H9 (cell line): ENCODE measurements around the gene TBL2. TPM values are rescaled to one million over a fixed set of nuclear protein-coding genes. Genes with fewer than 3 reads are reported as not detected.
A peak's percentile ranks its signal among the peaks of the same experiment; 100 is the strongest.
"Not testable (repeated sequence)": the region's sequence is repeated elsewhere in the genome, so short reads cannot be mapped to it uniquely, and the experiment has no call there.

ENCODE experiments used
- DNase-seq: peaks from one replicate; pipeline ENCODE4 v3.0.0-alpha.2; 2017
- H2AFZ ChIP-seq: one replicate; pipeline ENCODE4 v1.6.1; 2013; ENCODE audit warnings: mild to moderate bottlenecking, low read length, control low read depth, moderate library complexity
- H2AK5ac ChIP-seq: 2 replicates; pipeline ENCODE4 v1.6.1; 2013; ENCODE audit warnings: low read length, control low read depth, mixed read lengths; ENCODE audit not compliant: insufficient read length
- H2BK120ac ChIP-seq: one replicate; pipeline ENCODE4 v1.6.1; 2013; ENCODE audit warnings: low read depth, mild to moderate bottlenecking, low read length, control low read depth, inconsistent platforms; ENCODE audit not compliant: poor library complexity, severe bottlenecking
- H2BK12ac ChIP-seq: 2 replicates; pipeline ENCODE4 v1.6.1; 2013; ENCODE audit warnings: low read length, control low read depth, mixed read lengths, low read depth; ENCODE audit not compliant: insufficient read length
- H2BK15ac ChIP-seq: 2 replicates; pipeline ENCODE4 v1.6.1; 2013; ENCODE audit warnings: low read depth, low read length, control low read depth
- H2BK20ac ChIP-seq: one replicate; pipeline ENCODE4 v1.6.1; 2013; ENCODE audit warnings: low read depth, mild to moderate bottlenecking, low read length, control low read depth, inconsistent platforms; ENCODE audit not compliant: poor library complexity, severe bottlenecking
- H2BK5ac ChIP-seq: 2 replicates; pipeline ENCODE4 v1.6.1; 2013; ENCODE audit warnings: low read length, control low read depth, mixed read lengths; ENCODE audit not compliant: insufficient read length
- H3K14ac ChIP-seq: 2 replicates; pipeline ENCODE4 v1.6.1; 2013; ENCODE audit warnings: low read length, control low read depth; ENCODE audit not compliant: insufficient read depth
- H3K18ac ChIP-seq: 2 replicates; pipeline ENCODE4 v1.6.1; 2013; ENCODE audit warnings: low read depth, mild to moderate bottlenecking, mixed read lengths, low read length, control low read depth; ENCODE audit not compliant: insufficient read length
- H3K23ac ChIP-seq: 2 replicates; pipeline ENCODE4 v1.6.1; 2013; ENCODE audit warnings: low read length, control low read depth, mixed read lengths, low read depth; ENCODE audit not compliant: insufficient read length
- H3K23me2 ChIP-seq: 2 replicates; pipeline ENCODE4 v1.6.1; 2013; ENCODE audit warnings: low read depth, mild to moderate bottlenecking, mixed read lengths, low read length, control low read depth; ENCODE audit not compliant: insufficient read length, poor library complexity, severe bottlenecking
- H3K27ac ChIP-seq: 2 replicates; pipeline ENCODE4 v1.5.1; 2013; ENCODE audit warnings: low read length, control low read depth, mixed read lengths, low read depth; ENCODE audit not compliant: insufficient read length
- H3K27me3 ChIP-seq: 2 replicates; pipeline ENCODE4 v1.6.1; 2013; ENCODE audit warnings: low read length, control low read depth, inconsistent platforms; ENCODE audit not compliant: insufficient read depth
- H3K4ac ChIP-seq: 2 replicates; pipeline ENCODE4 v1.6.1; 2013; ENCODE audit warnings: low read depth, mild to moderate bottlenecking, control low read depth, inconsistent platforms, low read length, moderate library complexity
- H3K4me1 ChIP-seq: 2 replicates; pipeline ENCODE4 v1.6.1; 2013; ENCODE audit warnings: low read length, control low read depth, inconsistent platforms; ENCODE audit not compliant: insufficient read depth
- H3K4me2 ChIP-seq: 2 replicates; pipeline ENCODE4 v1.6.1; 2013; ENCODE audit warnings: low read length, control low read depth, mixed read lengths; ENCODE audit not compliant: insufficient read length, insufficient read depth
- H3K56ac ChIP-seq: 2 replicates; pipeline ENCODE4 v1.6.1; 2013; ENCODE audit warnings: low read depth, mild to moderate bottlenecking, mixed read lengths, low read length, control low read depth; ENCODE audit not compliant: insufficient read length
- H3K79me1 ChIP-seq: 2 replicates; pipeline ENCODE4 v1.6.1; 2013; ENCODE audit warnings: low read depth, mild to moderate bottlenecking, moderate library complexity, low read length, control low read depth, inconsistent platforms; ENCODE audit not compliant: insufficient read depth, poor library complexity, severe bottlenecking
- H3K79me2 ChIP-seq: 2 replicates; pipeline ENCODE4 v1.6.1; 2013; ENCODE audit warnings: low read length, control low read depth, inconsistent platforms; ENCODE audit not compliant: insufficient read depth
- H3K9ac ChIP-seq: 2 replicates; pipeline ENCODE4 v1.6.1; 2013; ENCODE audit warnings: low read length, control low read depth, mixed read lengths; ENCODE audit not compliant: insufficient read length; ENCODE audit errors: extremely low read depth
- H3K9me3 ChIP-seq: one replicate; pipeline ENCODE4 v1.6.1; 2013; ENCODE audit warnings: low read depth, low read length, inconsistent platforms; ENCODE audit not compliant: control insufficient read depth
- H3T11ph ChIP-seq: one replicate; pipeline ENCODE4 v1.6.1; 2013; ENCODE audit warnings: mild to moderate bottlenecking, low read length, control low read depth, inconsistent platforms
- H4K20me1 ChIP-seq: one replicate; pipeline ENCODE4 v1.6.1; 2013; ENCODE audit not compliant: control insufficient read depth, insufficient read length, insufficient read depth
- H4K5ac ChIP-seq: 2 replicates; pipeline ENCODE4 v1.6.1; 2013; ENCODE audit warnings: low read depth, mild to moderate bottlenecking, mixed read lengths, low read length, control low read depth; ENCODE audit not compliant: insufficient read length
- H4K8ac ChIP-seq: replicated peaks from 2 replicates; pipeline ENCODE4 v1.6.1; 2013; ENCODE audit warnings: low read length, control low read depth, mixed read lengths, low read depth; ENCODE audit not compliant: insufficient read length
- H4K91ac ChIP-seq: 2 replicates; pipeline ENCODE4 v1.6.1; 2013; ENCODE audit warnings: low read depth, mild to moderate bottlenecking, moderate library complexity, mixed read lengths, low read length, control low read depth; ENCODE audit not compliant: insufficient read length
- H3K27ac Mint-ChIP-seq, 3 experiments: 2 replicates in 2 of 3; 3 replicates in 1 of 3; pipeline ENCODE4 v1.8.0; 2020 to 2021; ENCODE audit warnings: mixed read lengths in 3 of 3, mild to moderate bottlenecking in 1 of 3, moderate library complexity in 1 of 3
- H3K27me3 Mint-ChIP-seq: 2 replicates; pipeline ENCODE4 v1.8.0; 2021; ENCODE audit warnings: low read depth, mild to moderate bottlenecking, moderate library complexity, mixed read lengths
- H3K36me3 Mint-ChIP-seq, 3 experiments: 2 replicates in 2 of 3; 3 replicates in 1 of 3; pipeline ENCODE4 v1.8.0; 2020 to 2021; ENCODE audit warnings: low read depth in 3 of 3, mixed read lengths in 3 of 3; ENCODE audit not compliant: insufficient read depth in 1 of 3
- H3K4me1 Mint-ChIP-seq, 2 experiments: 2 replicates each; pipeline ENCODE4 v1.8.0; 2020; ENCODE audit warnings: mixed read lengths in 2 of 2
- H3K4me3 Mint-ChIP-seq, 2 experiments: 2 replicates in 1 of 2; 3 replicates in 1 of 2; pipeline ENCODE4 v1.8.0; 2020 to 2021; ENCODE audit warnings: mild to moderate bottlenecking in 2 of 2, mixed read lengths in 2 of 2, moderate library complexity in 1 of 2
- H3K9me3 Mint-ChIP-seq, 2 experiments: 2 replicates in 1 of 2; 3 replicates in 1 of 2; pipeline ENCODE4 v1.8.0; 2020; ENCODE audit warnings: mild to moderate bottlenecking in 2 of 2, mixed read lengths in 2 of 2, moderate library complexity in 1 of 2
- WGBS: extraction: QIAGEN DNeasy Blood & Tissue Kit; methylation state at CpG from one replicate; pipeline ENCODE4 v1.1.7; 2013; ENCODE audit warnings: missing lambda C conversion rate, low lambda C conversion rate, mixed read lengths; ENCODE audit not compliant: insufficient read length; ENCODE audit errors: extremely low coverage; 5-methylcytosine and 5-hydroxymethylcytosine counted together
- total RNA-seq: library from RNA; stranded (reverse); gene quantifications from 2 replicates; pipeline ENCODE4 v1.2.1, GENCODE V29; 2021
- TF ChIP-seq, protein P1 (sequence below): fragments of 200-600 bp; sonication (generic); conservative IDR thresholded peaks from 3 replicates; pipeline ENCODE4 v1.8.0; 2021; ENCODE audit warnings: antibody characterized with exemption, mild to moderate bottlenecking

TBL2 gene
- total RNA-seq, 1 experiment from 2014 or later = 26.7 TPM

DNA sequence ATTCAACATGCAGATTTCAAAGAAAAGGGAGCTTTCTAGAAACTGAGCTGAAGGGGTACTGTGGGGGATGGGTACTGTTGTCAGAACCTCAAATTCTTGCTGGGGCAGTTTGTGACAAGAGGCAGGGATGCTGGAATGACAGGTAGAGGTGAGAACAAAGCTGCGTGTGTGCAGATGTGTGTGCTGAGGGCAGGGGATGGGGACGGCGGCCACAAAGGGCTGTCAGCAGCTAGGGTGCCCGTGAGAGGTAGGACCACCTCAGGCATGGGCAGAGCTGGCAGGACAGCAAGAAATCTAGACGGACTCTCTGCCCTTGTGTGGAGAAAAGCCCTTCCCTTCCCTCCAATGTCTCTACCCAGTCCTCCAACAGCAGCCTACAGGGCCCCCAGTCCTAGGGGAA lies 41.9 kb downstream of the TBL2 start:
- WGBS = no CpG with 5 or more reads among the region's 5 CpGs
- H2AK5ac ChIP-seq = no peak overlapping the region
- no peak overlapping the region for H3K14ac ChIP-seq
- no peaks in the 10 kb centered on the region for H3K9me3 ChIP-seq
- H2BK12ac ChIP-seq = no peak overlapping the region
- no peaks in the 10 kb centered on the region for H4K20me1 ChIP-seq
- no peak overlapping the region for H2BK20ac ChIP-seq
- H3K23me2 ChIP-seq = no peaks in the 10 kb centered on the region
- H3K4me1 ChIP-seq = no peaks in the 10 kb centered on the region
- no peaks in the 10 kb centered on the region for H3K27me3 Mint-ChIP-seq
- no peak overlapping the region for H4K8ac ChIP-seq
- no peak overlapping the region for H3K18ac ChIP-seq
- H3K36me3 Mint-ChIP-seq = peaks cover 20 to 53% (median 43%) of the 10 kb centered on the region in 3 experiments; a peak in 6 of 7 replicates
- H2BK15ac ChIP-seq = no peak overlapping the region
- H3K23ac ChIP-seq = no peak overlapping the region
- H4K91ac ChIP-seq = no peak overlapping the region
- H2BK120ac ChIP-seq = no peak overlapping the region
- no peaks in the 10 kb centered on the region for H3K9me3 Mint-ChIP-seq
- H3K27ac ChIP-seq = no peak overlapping the region
- no peak overlapping the region for H3K9ac ChIP-seq
- H3K4me1 Mint-ChIP-seq = no peaks in the 10 kb centered on the region
- H3K27ac Mint-ChIP-seq = peak overlapping the region in 1 of 3 experiments; percentile 89; a peak in 1 of 7 replicates
- no peak for DNase-seq
- no peaks in the 10 kb centered on the region for H3K79me1 ChIP-seq
- no peak overlapping the region for H2AFZ ChIP-seq
- H4K5ac ChIP-seq = no peak overlapping the region
- H2BK5ac ChIP-seq = no peak overlapping the region
- H3T11ph ChIP-seq = no peak overlapping the region
- TF ChIP-seq, protein P1, sequence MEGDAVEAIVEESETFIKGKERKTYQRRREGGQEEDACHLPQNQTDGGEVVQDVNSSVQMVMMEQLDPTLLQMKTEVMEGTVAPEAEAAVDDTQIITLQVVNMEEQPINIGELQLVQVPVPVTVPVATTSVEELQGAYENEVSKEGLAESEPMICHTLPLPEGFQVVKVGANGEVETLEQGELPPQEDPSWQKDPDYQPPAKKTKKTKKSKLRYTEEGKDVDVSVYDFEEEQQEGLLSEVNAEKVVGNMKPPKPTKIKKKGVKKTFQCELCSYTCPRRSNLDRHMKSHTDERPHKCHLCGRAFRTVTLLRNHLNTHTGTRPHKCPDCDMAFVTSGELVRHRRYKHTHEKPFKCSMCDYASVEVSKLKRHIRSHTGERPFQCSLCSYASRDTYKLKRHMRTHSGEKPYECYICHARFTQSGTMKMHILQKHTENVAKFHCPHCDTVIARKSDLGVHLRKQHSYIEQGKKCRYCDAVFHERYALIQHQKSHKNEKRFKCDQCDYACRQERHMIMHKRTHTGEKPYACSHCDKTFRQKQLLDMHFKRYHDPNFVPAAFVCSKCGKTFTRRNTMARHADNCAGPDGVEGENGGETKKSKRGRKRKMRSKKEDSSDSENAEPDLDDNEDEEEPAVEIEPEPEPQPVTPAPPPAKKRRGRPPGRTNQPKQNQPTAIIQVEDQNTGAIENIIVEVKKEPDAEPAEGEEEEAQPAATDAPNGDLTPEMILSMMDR = no peak
- H3K4me3 Mint-ChIP-seq = no peak overlapping the region; a peak in 1 of 5 replicates
- no peak overlapping the region for H3K4ac ChIP-seq
- no peak overlapping the region for H3K56ac ChIP-seq
- no peaks in the 10 kb centered on the region for H3K27me3 ChIP-seq
- no peak overlapping the region for H3K4me2 ChIP-seq
- H3K79me2 ChIP-seq = no peaks in the 10 kb centered on the region

DNA sequence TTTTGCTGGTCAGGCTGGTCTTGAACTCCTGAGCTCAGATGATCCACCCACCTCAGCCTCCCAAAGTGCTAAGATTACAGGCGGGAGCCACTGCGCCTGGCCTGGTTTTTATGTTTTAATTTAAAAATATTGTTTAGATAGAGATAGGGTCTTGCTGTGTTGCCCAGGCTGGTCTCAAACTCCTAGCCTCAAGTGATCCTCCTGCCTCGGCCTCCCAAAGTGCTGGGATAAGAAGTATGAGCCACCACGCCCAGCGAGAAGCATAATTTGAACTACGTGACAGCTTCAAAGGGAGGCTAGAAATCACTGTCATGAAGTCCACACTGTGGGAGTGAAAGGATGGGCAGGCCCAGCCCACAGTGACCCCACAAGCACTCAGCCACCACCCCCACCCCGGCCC lies 42.5 kb downstream of the TBL2 start:
- no CpG with 5 or more reads among the region's 7 CpGs for WGBS
- H2BK20ac ChIP-seq, H2AK5ac ChIP-seq, H3K4me2 ChIP-seq, H2BK5ac ChIP-seq, H3K4me3 Mint-ChIP-seq, H3K14ac ChIP-seq, H4K8ac ChIP-seq, H3K27ac ChIP-seq, H2AFZ ChIP-seq, H4K20me1 ChIP-seq, H2BK15ac ChIP-seq, H3K9me3 ChIP-seq, H3K9me3 Mint-ChIP-seq, H3K9ac ChIP-seq, H3T11ph ChIP-seq, H3K79me1 ChIP-seq, H3K23ac ChIP-seq, H3K4me1 ChIP-seq, H2BK12ac ChIP-seq, H3K23me2 ChIP-seq, H4K5ac ChIP-seq, H2BK120ac ChIP-seq, H3K27ac Mint-ChIP-seq, DNase-seq, H4K91ac ChIP-seq, H3K27me3 ChIP-seq, H3K56ac ChIP-seq, H3K4me1 Mint-ChIP-seq, H3K79me2 ChIP-seq, H3K4ac ChIP-seq, H3K27me3 Mint-ChIP-seq, H3K18ac ChIP-seq: not testable (repeated sequence)
- peaks cover 20 to 50% (median 39%) of the 10 kb centered on the region in 3 experiments; a peak in 6 of 7 replicates for H3K36me3 Mint-ChIP-seq
